GM21367 (cell line): Measurements from ENCODE around the gene MAP4K4.
"Not testable (repeated sequence)": the region's sequence is repeated elsewhere in the genome, so short reads cannot be mapped to it uniquely, and the experiment has no call there.

Experiments
- ATAC-seq: cut with Tn5 transposase; IDR thresholded peaks from one replicate; pipeline ENCODE4 v1.9.1; 2021; ENCODE audit not compliant: unreplicated experiment

MAP4K4 gene

DNA sequence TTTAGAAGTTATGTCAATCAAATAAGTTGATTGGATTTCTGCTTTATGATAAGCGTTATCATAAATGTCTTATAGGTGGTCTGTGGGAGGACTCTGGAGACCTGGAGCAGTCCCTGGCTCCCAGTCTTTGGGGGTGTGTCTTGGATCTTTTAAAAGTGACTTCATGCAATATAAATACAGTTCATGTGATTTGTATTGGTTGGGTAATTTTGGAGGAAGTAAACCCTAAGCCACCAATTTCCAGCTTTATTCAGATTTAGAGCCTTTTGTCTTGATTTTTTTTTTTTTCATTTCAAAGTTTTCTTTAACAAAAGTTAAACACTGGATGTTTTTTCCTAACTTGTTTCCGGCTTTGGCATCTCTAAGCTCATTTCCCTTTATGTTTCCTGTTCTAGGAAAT, 68.8 kb downstream of the MAP4K4 start:
- no peak for ATAC-seq

DNA sequence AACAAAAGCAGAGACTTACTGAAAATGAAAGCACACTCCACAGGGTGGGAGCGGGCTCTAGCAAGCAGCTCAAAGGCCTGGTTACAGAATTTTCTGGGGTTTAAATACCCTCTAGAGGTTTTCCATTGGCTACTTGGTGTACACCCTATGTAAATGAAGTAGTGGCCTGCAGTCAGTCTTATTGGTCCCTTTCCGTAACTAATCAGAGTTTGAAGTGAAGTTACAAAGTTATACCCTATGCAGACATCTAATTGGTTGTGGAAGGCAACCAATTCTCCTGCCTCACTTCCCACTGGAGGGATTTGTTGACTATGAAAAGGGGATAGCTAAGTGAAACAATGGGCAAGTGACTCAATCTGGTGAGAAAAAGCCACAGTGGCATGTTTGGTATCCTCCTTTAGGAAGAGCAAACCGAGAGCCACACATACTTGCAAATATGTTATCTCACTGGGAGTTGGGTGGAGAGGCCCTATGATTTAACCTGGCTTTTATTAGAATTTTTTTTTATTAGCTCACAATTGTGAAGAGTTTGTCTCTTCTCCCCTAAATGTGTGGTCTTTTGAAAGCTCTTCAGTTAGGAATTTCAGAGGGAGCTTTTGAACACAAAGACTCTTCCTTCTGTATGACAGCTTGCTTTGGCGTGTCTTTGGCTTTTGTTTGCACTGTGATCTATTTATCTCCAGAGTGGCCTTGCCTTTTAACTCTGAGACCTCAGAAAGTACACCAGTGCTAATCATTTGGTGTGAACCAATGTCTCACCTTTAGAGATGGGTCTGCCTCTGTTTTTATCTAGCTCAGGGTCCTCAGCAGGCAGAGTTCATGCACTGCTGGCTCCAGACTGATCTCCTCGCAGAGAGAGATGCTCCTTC, 69.6 kb downstream of the MAP4K4 start:
- no peak for ATAC-seq

DNA sequence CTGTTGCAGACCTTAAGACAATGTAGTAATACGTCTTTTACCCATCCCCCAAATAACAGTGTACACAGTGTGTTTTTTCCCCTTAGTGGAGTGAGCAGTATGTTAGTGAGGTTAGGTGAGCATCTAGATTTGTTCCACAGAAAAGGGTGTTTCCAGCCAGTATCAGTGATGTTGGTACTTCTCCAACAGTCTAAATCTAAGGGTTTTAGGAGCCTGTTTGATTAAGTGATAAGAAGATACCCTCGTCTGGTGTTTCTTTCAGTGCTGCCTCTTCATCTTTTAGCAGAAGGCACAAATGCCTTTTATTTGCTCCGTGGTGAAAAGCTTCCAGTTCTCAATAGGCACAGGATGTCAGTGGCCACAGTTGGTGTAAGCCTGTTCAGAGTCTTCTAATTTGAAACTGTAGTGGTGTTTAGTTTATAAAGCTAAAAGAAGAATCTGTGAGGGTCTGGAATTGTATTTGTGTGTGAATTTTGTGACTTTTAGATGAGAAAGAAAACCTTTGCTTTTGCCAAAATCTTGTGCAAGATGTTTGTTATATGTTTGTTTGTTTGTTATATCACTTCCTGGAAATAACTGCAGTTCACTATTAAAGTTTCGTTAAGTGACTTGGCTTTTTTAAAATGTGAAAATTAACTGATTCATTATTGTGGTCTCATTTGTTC, 71.2 kb downstream of the MAP4K4 start:
- no peak for ATAC-seq

DNA sequence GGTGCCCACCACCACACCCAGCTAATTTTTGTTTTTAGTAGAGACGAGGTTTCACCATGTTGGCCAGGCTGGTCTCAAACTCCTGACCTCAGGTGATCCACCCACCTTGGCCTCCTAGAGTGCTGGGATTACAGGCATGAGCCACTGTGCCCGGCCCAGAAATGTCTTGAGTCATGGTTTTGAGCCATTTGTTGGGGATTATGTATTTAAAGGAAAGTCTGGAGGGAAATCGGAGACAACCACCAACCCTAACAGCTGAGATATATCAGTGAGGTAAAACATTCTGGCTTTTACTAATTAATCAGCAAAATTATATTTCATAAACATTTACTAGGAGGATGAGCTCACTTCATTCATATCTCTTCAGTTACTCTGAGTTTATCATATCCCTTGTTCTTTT, 72.2 kb downstream of the MAP4K4 start:
- not testable (repeated sequence) for ATAC-seq

DNA sequence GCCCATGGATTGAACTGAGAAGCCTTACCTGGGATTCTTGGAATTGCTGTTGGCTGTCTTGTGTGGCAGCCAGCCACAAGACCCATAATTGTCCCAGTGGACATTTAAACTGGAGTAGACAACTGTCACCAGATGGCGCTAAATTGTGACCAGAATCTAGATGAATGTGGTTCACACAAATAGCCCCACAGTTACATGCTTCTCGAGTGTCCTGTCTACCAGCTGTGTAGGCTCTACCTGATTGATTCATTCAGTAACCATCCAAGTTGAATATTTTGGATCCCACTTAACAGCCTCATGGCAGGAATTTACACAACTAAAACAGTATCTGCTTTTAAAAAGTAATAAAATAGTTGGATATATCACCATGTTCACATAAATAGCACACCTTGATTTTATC, 73.2 kb downstream of the MAP4K4 start:
- no peak for ATAC-seq

DNA sequence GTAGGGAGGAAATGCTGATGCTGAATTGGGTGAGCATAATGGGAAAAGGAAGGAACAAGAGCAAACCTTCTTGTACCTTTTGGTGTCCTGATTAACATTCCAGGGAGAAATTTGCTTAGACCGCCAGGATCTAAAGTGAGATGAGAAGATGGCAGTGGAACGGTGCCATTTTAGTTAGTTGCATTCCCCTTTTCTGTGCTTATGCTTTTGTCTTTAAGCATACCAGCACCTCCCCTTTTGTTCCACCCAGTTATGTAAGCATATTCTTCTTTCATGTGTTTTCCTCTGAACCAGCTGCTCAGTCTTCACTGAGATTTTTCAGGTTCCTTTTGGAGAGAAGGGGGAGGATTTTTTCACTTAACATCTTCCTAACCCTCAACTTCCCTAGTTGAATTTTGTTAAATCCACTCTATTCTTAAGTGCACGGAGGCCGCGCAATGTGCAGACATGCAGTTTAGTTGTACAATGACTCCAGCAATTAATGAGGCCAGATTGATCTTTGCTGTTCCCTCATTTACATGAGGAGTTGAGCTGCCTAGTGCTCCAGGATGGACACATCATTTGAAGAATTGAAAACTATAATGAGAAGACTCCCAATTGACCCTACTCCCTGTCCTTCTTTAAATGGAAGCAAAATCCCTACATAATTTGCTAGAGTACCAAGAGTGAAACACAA, 73.9 kb downstream of the MAP4K4 start:
- no peak for ATAC-seq

DNA sequence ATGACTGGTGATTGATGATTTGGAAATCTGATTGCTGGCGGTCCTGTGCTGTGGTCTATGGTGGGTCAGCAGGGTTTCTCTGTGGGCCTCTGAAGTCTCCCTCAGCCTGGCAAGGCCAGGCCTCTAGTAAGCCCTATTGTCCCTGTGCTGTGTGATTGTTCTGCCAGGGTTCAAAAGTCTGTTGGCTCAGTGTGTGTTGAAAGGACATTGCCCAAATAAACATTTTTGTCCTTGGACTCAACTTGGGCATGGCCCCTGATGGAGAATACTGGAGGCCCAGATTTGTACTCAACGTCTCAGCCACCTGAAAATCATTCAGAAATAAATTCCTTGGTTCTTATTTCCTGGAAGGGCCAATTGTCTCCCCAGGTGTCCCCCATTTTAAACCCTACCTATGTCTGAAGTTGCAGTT, 74.4 kb downstream of the MAP4K4 start:
- ATAC-seq: no peak

DNA sequence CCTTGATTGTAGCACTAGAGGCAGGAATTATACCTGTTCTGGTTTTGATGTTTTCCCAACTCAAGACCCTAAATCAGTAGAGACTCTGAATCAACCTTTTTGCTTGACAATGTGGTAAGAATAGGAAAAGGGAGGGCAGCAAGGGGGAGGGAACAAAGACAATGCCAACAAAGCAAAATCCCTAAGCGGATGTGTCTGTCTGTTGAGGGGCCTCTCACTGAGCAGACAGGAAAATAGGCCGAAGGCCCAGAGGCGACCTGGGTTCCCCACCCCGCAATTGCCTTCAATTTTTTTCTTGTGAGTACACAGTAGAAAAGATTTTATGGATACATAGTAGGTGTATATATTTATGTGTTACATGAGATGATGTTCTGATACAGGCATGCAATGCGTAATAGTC, 75.6 kb downstream of the MAP4K4 start:
- ATAC-seq: no peak

DNA sequence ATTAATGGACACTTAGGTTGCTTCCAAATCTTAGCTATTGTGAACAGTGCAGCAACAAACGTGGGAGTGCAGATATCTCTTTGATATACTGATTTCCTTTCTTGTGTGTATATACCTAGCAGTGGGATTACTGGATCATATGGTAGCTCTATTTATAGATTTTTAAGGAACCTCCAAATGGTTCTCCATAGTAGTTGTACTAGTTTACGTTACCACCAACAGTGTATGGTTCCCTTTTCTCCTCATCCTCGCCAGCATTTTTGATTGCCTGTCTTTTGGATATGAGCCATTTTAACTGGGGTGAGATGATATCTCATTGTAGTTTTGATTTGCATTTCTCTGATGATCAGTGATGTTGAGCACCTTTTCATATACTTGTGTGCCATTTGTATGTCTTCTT, 76.5 kb downstream of the MAP4K4 start:
- ATAC-seq: not testable (repeated sequence)

DNA sequence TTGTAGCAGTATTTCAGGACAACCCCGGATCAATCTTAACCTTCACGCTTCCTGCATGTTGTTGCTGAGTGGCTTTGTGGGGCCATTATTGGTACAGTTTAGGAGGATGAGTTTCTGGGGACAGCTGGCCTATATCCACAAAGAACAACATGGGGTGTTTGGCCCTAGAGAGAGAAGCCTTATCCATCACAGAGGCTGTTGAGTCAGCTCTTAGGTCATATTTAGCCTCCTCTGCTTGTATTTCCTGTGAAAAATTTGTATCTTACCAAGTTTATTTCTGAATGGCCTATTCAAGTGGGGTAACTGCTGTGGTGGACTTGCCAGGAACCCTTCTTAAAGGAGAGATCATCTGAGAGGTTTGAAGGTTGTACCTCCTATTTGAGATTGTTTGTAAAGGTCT, 77.6 kb downstream of the MAP4K4 start:
- no peak for ATAC-seq

DNA sequence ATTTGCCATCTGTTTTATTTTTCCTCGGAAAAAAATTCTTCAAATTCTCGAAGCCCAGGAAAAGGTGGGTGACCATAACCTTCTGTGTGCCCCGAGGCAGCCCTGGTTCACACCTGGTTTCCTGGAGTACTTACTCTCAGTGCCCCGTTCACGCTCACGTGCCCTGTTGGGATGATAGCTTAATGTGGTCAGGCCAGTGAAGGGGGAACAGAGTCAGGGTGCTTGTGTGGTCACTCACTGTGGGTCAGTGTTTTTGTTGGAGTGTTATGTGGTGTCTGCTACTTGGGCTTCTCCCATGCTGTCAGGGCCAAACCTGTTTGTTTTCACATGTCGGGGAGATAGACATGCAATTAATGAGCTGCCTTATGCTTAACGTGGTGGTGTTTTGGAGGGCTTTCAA, 78.1 kb downstream of the MAP4K4 start:
- ATAC-seq: no peak

DNA sequence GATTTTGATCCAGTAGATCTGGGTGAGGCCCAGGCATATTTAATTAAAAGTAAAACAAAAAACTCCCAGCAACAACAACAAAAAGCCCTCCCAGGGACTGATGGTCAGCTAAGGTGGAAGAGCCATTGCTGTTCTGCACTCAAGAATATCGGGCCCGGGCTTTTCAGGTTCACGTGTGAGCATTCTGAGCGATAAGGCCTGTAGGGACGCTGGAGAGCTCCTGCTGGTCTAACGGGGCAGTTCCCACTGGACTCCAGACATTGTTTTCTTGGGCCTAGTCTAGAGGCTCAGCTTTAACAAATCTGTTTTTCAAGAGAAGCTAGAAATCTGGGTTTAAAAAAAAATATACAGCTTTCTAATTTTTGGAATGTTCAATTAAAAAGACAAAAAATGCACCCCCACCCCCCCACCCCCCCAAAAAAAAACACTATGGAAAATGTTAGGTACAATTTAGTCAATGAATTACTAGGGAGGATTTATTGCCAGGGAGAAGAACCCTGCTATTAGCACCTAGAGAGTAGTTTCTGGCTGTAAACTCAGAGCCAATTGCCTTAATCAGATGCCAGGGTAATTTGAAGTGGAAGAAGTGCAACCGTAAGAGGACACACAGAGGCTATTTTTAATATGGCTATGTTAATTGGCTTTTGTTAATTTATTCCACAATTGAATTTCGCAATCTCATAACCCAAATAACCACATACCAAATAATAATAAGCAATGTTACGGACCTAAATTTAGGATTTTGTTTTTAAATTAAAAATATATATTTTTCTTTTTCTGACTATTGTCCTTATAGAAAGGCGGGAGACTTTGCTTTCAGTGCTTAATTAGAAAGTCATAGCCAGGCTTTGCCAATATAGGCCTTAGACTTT, 78.9 kb downstream of the MAP4K4 start:
- no peak for ATAC-seq

DNA sequence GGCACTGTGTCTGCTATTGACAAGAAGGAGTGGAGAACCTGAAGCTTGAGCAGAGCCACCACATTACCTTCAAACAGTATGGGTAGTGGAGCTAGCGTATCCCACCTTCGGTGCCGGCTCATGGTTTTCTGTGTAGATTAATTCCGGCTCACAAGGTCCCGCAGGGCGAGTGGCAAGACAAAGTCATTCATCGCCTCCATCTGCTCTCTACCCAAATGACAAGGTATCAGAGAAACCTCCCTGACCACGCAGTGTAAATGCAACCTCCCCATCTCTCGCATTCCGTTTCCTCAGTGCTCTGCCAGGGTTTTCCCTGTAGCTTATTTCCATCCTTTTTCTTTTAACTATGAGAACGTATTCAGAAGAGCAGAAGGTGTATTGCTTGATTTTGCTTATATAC, 79.8 kb downstream of the MAP4K4 start:
- no peak for ATAC-seq

DNA sequence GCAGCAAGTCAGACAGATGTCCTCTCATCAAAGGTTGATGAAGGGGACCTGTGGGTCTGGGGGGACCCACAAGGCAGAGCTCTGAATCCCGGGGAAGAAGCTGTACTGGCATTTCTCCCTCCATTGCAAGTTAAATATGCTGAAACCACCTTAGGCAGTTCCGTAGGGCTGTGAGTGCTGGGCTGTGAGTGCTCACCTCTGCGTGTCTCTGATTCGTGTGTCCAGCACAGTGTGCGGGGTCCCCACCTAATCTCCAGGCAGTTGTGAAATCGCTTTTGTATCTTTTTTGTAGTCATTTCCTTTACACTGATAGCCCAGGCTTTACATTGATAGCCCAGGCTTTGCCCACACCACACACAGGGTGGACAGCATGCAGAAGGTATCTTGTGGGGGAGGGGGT, 80.6 kb downstream of the MAP4K4 start:
- ATAC-seq: no peak

DNA sequence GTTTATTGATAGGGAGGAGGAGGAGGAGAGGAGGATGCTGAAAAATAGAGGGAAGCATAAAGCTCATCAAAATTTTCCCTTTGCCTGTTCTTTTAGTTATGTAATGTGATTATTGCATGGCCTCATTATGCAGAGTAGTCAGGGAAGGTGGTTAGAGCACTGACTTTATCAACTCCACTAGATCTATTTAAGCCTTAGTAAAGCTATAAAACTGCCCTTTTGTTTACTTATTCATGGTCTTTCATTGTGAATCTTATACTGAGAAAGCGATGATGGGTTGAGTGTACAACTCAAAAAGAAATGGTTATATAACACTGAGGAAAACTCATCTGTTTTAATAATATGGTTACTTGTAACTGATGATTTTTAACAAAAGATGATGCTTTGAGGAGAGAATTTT, 81.7 kb downstream of the MAP4K4 start:
- ATAC-seq: no peak

DNA sequence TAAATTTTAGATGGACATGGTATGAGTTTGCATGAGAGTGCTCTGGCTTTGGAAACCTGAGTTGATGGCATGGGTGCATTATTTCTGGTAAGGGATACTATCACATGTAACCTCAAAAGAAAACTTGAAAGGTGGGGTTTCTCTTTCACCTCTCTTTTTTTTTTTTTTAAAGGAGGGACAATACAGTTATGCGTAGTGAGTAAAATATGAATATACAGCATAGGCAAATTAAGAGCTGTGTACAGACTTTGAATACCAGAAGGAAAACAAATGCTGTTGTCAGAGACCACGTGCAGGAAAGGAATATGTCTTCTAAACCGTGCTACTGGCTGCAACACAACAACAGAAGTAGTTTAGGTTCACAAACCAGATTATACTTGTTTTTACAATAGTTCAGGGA, 82.1 kb downstream of the MAP4K4 start:
- ATAC-seq: no peak

DNA sequence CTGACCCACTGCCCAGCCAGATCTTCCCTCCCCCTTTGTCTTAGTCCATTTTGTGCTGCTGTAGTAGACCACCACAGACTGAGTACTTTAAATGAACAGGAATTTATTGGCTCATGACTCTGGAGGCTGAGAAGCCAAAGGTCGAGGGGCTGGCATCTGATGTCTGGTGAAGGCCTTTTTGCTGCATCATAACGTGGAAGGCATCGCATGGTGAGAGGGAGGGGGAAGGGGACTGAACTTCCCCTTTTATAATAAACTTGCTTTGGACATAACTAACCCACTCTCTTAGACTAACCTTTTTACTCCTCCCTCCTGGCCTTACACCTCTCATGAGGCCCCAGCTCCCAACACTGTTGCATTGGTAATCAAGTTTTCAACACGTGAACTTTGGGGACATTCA, 83.8 kb downstream of the MAP4K4 start:
- no peak for ATAC-seq

DNA sequence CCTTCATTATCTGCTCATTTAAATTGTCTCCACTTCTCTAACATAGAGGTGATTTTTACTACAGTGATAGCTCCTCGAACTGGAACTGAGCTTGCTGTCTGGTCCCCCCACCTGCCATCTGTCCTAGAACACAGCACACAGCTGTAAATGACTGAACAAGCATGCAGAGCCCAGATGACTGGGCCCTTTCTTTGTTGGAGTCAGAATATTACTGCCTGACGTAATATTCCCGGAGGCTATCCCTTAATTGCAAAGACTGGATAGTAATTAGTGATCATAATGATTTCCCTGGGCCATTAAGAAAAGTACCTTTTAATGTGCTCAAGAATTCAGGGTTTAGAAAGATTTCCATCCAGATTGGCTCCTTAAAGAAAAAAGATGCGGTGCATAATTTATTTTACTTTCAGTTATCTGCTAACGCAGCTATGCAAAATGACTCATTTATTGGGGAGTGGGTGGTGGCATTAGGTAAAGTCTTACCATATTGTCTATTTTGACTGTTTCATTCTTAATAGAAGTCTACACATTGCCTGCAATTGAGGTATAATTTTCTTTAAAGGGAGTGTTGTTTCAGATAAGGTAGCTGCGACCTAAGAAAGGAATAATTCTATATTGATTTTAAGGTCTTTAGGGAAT, 84.4 kb downstream of the MAP4K4 start:
- no peak for ATAC-seq

DNA sequence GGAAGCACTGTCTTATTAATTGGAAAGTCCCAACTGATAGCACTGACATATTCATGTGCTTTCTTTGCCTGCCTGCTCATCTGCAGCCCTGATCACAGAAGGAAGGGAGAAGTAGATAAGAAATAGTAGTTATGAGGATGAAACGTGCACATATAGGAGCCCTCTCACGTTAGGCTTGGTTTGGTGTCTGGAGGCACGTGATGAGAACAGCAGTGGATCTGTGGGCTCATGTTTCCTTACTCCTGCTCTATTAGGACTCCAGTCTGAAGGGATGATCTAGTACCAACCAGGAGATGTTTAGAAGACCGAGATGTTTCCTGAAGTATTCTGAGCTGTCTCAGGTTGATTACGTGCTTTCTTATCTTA, 84.9 kb downstream of the MAP4K4 start:
- ATAC-seq: no peak

DNA sequence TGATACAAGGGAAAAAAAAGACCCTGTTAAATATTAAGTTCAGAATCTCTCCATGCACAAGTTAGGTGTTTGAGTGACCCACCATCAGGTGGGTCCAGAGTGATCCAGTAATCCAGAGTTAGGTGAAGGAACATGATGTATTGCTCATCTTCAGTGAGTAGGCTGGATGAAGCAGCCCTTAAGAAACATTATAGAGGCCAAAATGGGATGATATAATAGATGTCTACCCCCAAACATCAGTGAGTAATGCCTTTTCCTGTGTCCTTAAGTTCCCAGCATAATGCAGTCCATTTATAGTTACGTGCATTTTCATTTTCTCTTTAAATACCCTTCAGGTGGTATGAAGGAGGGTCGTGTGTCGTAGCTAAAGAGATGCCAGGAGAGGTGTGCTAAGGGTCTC, 89.6 kb downstream of the MAP4K4 start:
- ATAC-seq: no peak

DNA sequence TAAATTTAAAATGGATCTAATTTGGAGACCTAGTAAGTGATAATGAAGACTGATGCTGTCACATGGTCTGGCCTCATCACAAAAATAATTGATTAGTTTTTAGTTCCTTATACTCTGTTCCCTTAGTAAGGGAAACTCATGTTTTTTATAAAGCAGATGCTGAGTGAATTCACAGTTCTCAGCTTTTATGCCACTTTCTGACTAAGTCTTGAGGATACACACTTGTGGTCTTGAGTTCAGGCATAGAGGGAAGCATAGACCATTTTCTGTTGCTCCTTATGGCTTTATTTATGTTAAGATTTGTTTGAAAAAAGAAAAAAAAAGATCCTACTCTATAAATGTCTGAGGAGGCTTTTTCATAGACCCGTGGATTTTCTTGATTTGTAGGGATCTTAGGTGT, 91.1 kb downstream of the MAP4K4 start:
- no peak for ATAC-seq
